ENCODE data around the gene RAPGEF4. TPM values are rescaled to one million over a fixed set of nuclear protein-coding genes. Genes with fewer than 3 reads are reported as not detected.

RAPGEF4 gene
- total RNA-seq, 1 experiment from 2014 or later = 0.59 TPM

DNA sequence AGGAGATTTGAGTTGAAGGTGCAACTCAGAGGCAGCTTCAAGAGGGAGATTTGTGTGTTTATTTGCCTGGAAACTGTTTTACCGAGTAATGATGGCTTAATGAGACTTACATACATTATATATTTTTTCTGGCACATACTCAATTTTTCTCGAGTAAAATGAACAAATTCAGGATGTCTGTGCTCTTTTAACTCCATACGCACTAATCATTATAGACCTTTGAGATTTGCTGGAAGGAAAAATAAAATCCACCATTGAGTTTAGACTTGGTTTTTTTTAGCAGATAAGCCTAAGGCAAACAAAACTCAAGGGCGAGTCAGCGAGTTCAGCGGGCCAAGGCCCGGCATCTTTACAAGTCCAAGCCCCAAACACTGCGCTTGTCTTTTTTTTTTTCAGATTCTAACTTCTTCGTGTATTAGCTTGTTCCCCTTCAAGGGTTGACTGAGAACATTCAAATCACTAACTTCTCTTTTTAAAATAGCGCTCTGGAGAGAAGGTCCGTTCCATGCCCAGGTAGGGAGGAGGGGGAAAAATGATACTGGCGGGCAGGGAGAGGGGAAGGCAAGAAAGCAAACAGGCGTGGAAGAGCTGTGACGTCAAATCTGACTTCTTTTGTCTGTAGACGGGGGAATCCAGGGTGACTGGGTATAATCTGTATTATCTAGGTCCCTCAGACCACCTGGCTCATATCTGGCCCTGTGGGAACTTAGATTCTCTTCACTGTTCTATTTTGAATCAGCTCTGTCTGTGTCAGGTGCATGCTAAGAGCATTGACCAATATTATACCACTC lies 267.3 kb downstream of the RAPGEF4 start:
- TF ChIP-seq EZH2phosphoT487 (IDR thresholded peaks at IDR 0.05; ENCODE audit: borderline replicate concordance) = no peak
- no peak for TF ChIP-seq EZH2 (IDR thresholded peaks at IDR 0.05)
- no peak for TF ChIP-seq REST (IDR thresholded peaks at IDR 0.05; ENCODE audit: low read depth)
- TF ChIP-seq JUND (IDR thresholded peaks at IDR 0.05) = no peak
- no peak for TF ChIP-seq SIN3A (IDR thresholded peaks at IDR 0.05; ENCODE audit: low read depth)
- TF ChIP-seq TCF7L2 (IDR thresholded peaks at IDR 0.05; ENCODE audit: borderline replicate concordance, extremely low read depth, insufficient read depth, insufficient read length) = no peak
- TF ChIP-seq FOSL1 (IDR thresholded peaks at IDR 0.05; ENCODE audit: low read depth) = no peak
- no peak for TF ChIP-seq CTCF (IDR thresholded peaks at IDR 0.05 in 2 of 3, conservative IDR thresholded peaks at IDR 0.05 in 1 of 3; ENCODE audit: borderline replicate concordance in 1 of 3, insufficient read depth in 1 of 3, low read depth in 2 of 3, low read length in 2 of 3)
- TF ChIP-seq, protein P1, sequence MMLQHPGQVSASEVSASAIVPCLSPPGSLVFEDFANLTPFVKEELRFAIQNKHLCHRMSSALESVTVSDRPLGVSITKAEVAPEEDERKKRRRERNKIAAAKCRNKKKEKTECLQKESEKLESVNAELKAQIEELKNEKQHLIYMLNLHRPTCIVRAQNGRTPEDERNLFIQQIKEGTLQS (IDR thresholded peaks at IDR 0.05) = no peak
- TF ChIP-seq ZNF274 (IDR thresholded peaks at IDR 0.05; ENCODE audit: low read depth, low read length) = no peak
- TF ChIP-seq CBX3 (IDR thresholded peaks at IDR 0.05; ENCODE audit: low read depth) = no peak
- TF ChIP-seq EGR1 (IDR thresholded peaks at IDR 0.05; ENCODE audit: low read depth) = no peak
- TF ChIP-seq YY1 (IDR thresholded peaks at IDR 0.05; ENCODE audit: extremely low read depth, insufficient replicate concordance, low read depth, low read length) = no peak
- no peak for TF ChIP-seq SRF (IDR thresholded peaks at IDR 0.05; ENCODE audit: low read depth)
- no peak for TF ChIP-seq POLR2AphosphoS5 (IDR thresholded peaks at IDR 0.05; ENCODE audit: low read depth, low read length)

More for the DNA sequence above, 267.3 kb downstream of the RAPGEF4 start:
- CTCF ChIA-PET = no interaction called here
- Histone ChIP-seq H4K20me1 (ENCODE audit: insufficient read depth) (no peaks in the 10 kb centered on the region), H3K9me2 (ENCODE audit: insufficient read depth) (no peaks in the 10 kb centered on the region), H3K79me2 (ENCODE audit: insufficient read depth, low read length) (no peaks in the 10 kb centered on the region), H3K4me1 (ENCODE audit: control insufficient read depth in 1 of 2, insufficient read depth in 2 of 2, low read length in 2 of 2) (no peaks in the 10 kb centered on the region), H3K4me2 (ENCODE audit: low read length) (no peak overlapping the region), H2AFZ (ENCODE audit: low read depth, low read length, poor library complexity, severe bottlenecking) (no peak overlapping the region), H3K4me3 (replicated peaks in 1 of 2; ENCODE audit: low read depth in 1 of 2, low read length in 2 of 2) (no peak overlapping the region), H3K9ac (ENCODE audit: low read length) (no peak overlapping the region), H3K27me3 (ENCODE audit: insufficient read depth, low read length) (no peaks in the 10 kb centered on the region), H3K9me3 (ENCODE audit: control insufficient read depth in 1 of 2, insufficient read depth in 1 of 2, low read depth in 1 of 2, low read length in 2 of 2) (no peaks in the 10 kb centered on the region), H3K36me3 (ENCODE audit: control insufficient read depth in 1 of 2, insufficient read depth in 2 of 2, low read length in 2 of 2) (no peaks in the 10 kb centered on the region), H3K27ac (ENCODE audit: low read depth, low read length) (no peak overlapping the region)
- DNase-seq (ENCODE audit: low read depth, low spot score) = no peak
- POLR2A ChIA-PET = no interaction called here
- RAD21 ChIA-PET (ENCODE audit: low non-redundant PET in 1 of 2, low total read pairs in 2 of 2, uncharacterized antibody in 2 of 2, unreplicated experiment in 2 of 2) = no interaction called here
- intact Hi-C loops (cut with micrococcal nuclease) = no loop called here
- no TSS peak for BruUV-seq (replicated peaks)
- no peak for ATAC-seq
